ENCODE measurements around the gene UBE2Q1.

Gene UBE2Q1

DNA sequence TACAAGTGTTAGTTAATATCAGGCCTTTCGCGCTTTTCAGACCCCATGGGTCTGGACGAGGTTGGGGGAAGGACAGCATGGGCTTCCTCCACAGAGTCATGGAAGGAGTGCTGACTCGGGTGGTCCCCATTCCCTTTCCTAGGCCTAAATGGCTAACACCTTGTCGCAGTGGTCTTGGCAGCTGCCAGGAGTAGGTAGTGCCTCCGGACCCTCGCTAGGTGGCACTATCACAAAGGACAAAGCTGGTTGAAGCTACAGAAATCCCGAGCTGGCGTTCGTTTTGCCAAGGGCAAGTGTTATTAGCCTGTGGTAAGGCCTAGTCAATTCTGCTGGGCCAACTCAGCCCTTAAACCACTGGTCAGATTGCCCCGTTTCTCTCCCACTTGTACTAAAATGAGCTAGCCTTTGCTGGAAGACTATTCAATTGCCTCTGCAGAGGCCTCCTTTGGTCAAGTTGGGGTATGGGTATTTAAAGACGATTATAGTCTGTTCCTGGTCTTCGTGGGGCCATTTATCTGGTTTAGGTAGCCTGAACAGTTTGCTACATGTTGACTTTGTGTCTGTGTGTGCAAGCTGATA lies 1.1 kb upstream of the UBE2Q1 start:
- Histone ChIP-seq H2AFZ (ENCODE audit: low read depth, low read length) (peak overlapping the region; percentile 89), H3K36me3 (ENCODE audit: insufficient read depth, low read length) (peaks cover 21% of the 10 kb centered on the region), H3K9ac (ENCODE audit: low read depth, low read length) (peak overlapping the region; percentile 77), H3K27me3 (ENCODE audit: insufficient read depth, low read length, poor library complexity) (no peaks in the 10 kb centered on the region), H4K20me1 (ENCODE audit: insufficient read depth, low read length) (peaks cover 19% of the 10 kb centered on the region; the same call in 1 of the 2 replicates), H3K4me3 (ENCODE audit: low read depth in 1 of 2, low read length in 2 of 2) (peak overlapping the region; percentile 40 to 78), H3K79me2 (ENCODE audit: insufficient read depth, low read length) (peaks cover 35% of the 10 kb centered on the region), H3K4me1 (ENCODE audit: insufficient read depth, low read length) (peaks cover 37% of the 10 kb centered on the region), H3K4me2 (ENCODE audit: insufficient read depth, low read length) (peak overlapping the region; percentile 90), H3K9me3 (ENCODE audit: insufficient read depth, low read length, severe bottlenecking) (no peaks in the 10 kb centered on the region), H3K27ac (ENCODE audit: low read length) (peak overlapping the region; percentile 89)
- TF ChIP-seq, protein P1, sequence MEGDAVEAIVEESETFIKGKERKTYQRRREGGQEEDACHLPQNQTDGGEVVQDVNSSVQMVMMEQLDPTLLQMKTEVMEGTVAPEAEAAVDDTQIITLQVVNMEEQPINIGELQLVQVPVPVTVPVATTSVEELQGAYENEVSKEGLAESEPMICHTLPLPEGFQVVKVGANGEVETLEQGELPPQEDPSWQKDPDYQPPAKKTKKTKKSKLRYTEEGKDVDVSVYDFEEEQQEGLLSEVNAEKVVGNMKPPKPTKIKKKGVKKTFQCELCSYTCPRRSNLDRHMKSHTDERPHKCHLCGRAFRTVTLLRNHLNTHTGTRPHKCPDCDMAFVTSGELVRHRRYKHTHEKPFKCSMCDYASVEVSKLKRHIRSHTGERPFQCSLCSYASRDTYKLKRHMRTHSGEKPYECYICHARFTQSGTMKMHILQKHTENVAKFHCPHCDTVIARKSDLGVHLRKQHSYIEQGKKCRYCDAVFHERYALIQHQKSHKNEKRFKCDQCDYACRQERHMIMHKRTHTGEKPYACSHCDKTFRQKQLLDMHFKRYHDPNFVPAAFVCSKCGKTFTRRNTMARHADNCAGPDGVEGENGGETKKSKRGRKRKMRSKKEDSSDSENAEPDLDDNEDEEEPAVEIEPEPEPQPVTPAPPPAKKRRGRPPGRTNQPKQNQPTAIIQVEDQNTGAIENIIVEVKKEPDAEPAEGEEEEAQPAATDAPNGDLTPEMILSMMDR (IDR thresholded peaks at IDR 0.05; ENCODE audit: borderline replicate concordance, extremely low read depth, low read length, poor library complexity, severe bottlenecking) = peak; percentile 98
- TF ChIP-seq EZH2 (IDR thresholded peaks at IDR 0.05; ENCODE audit: borderline replicate concordance, low read depth, low read length, severe bottlenecking) = no peak
- peak; percentile 66 for ATAC-seq (ENCODE audit: insufficient read depth, low read depth)
- DNase-seq = peak; percentile 88

DNA sequence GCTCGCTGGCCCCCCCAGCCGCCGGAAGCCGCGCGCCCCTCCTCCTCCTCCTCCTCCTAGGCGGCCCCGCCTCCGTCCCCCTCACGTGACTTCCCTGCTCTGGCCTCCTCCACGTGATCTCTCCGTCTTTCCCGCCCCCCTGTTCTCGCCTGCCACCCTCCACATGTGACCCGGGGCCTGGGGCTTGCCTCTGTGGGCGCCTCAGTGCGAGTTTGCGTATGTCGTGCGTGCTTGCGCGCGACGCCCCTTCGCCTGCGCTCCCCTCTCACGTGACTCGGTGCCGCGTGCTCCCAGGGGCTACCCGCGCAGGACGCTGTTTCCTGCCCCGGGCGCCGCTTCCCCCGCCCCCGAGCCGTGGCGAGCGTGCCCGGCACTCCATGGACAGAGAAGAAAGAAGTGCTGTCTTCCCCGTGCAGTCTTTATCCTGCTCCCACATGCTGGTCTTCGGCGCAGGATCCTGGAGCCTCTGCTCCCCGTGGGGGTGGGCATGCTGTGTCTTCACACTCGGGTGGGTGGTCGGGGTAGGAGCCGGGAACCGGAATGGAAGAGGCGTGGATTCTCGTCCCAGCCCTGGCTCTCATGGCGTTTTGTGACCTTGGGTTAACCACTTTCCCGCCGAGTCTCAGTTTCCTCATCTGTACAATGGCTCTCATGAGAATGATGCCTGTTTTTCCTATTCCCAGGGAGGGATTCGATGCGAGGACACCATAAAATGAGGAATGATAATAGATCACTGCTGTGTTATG lies 431 bp upstream of the UBE2Q1 start:
- TF ChIP-seq, protein P1 (IDR thresholded peaks at IDR 0.05; ENCODE audit: borderline replicate concordance, extremely low read depth, low read length, poor library complexity, severe bottlenecking) = no peak
- TF ChIP-seq EZH2 (IDR thresholded peaks at IDR 0.05; ENCODE audit: borderline replicate concordance, low read depth, low read length, severe bottlenecking) = no peak
- peak overlapping the region; percentile 90 for H3K4me2 ChIP-seq (ENCODE audit: insufficient read depth, low read length)
- H3K36me3 ChIP-seq (ENCODE audit: insufficient read depth, low read length) = peaks cover 28% of the 10 kb centered on the region
- peak overlapping the region; percentile 89 for H3K27ac ChIP-seq (ENCODE audit: low read length)
- peak overlapping the region; percentile 89 for H2AFZ ChIP-seq (ENCODE audit: low read depth, low read length)
- H3K9ac ChIP-seq (ENCODE audit: low read depth, low read length) = peak overlapping the region; percentile 77
- H3K4me3 ChIP-seq (ENCODE audit: low read depth in 1 of 2, low read length in 2 of 2) = peak overlapping the region; percentile 40 to 78
- DNase-seq (peak; percentile 99), ATAC-seq (ENCODE audit: insufficient read depth, low read depth) (peak; percentile 94)
- no peaks in the 10 kb centered on the region for H3K27me3 ChIP-seq (ENCODE audit: insufficient read depth, low read length, poor library complexity)
- H3K9me3 ChIP-seq (ENCODE audit: insufficient read depth, low read length, severe bottlenecking) = no peaks in the 10 kb centered on the region
- peaks cover 37% of the 10 kb centered on the region for H3K4me1 ChIP-seq (ENCODE audit: insufficient read depth, low read length)
- peaks cover 35% of the 10 kb centered on the region for H3K79me2 ChIP-seq (ENCODE audit: insufficient read depth, low read length)
- peaks cover 19% of the 10 kb centered on the region; the same call in 1 of the 2 replicates for H4K20me1 ChIP-seq (ENCODE audit: insufficient read depth, low read length)

- Histone ChIP-seq H3K36me3 (ENCODE audit: insufficient read depth, low read length) (peaks cover 43% of the 10 kb centered on the region), H4K20me1 (ENCODE audit: insufficient read depth, low read length) (peaks cover 19% of the 10 kb centered on the region; the same call in 1 of the 2 replicates), H3K4me2 (ENCODE audit: insufficient read depth, low read length) (peak overlapping the region; percentile 94), H3K27ac (ENCODE audit: low read length) (peak overlapping the region; percentile 70), H3K4me3 (ENCODE audit: low read depth in 1 of 2, low read length in 2 of 2) (peak overlapping the region; percentile 77 to 80), H2AFZ (ENCODE audit: low read depth, low read length) (peak overlapping the region; percentile 68; the same call in 1 of the 2 replicates), H3K79me2 (ENCODE audit: insufficient read depth, low read length) (peaks cover 35% of the 10 kb centered on the region), H3K4me1 (ENCODE audit: insufficient read depth, low read length) (peaks cover 37% of the 10 kb centered on the region), H3K27me3 (ENCODE audit: insufficient read depth, low read length, poor library complexity) (no peaks in the 10 kb centered on the region), H3K9me3 (ENCODE audit: insufficient read depth, low read length, severe bottlenecking) (no peaks in the 10 kb centered on the region), H3K9ac (ENCODE audit: low read depth, low read length) (peak overlapping the region; percentile 77)
- TF ChIP-seq EZH2 (IDR thresholded peaks at IDR 0.05; ENCODE audit: borderline replicate concordance, low read depth, low read length, severe bottlenecking) = no peak
- TF ChIP-seq, protein P1 (IDR thresholded peaks at IDR 0.05; ENCODE audit: borderline replicate concordance, extremely low read depth, low read length, poor library complexity, severe bottlenecking) = no peak
- DNase-seq = no peak
- no peak for ATAC-seq (ENCODE audit: insufficient read depth, low read depth)
Observed at GRCh38 chr1:154557248-154557938, 1.1 kb downstream of the UBE2Q1 start.
